Neural progenitor cell (in vitro differentiated cells): ENCODE data around the gene PIP5K1B.

Source experiments
- EZH2 ChIP-seq: fragments of 200-600 bp; sonication (generic); IDR thresholded peaks from 2 replicates; pipeline ENCODE4 v1.6.1; 2017; ENCODE audit warnings: antibody characterized with exemption, mild to moderate bottlenecking, moderate library complexity
- TF ChIP-seq, protein P1 (sequence below): fragments of 200-600 bp; sonication (generic); IDR thresholded peaks from 2 replicates; pipeline ENCODE4 v1.5.1; 2017; ENCODE audit warnings: antibody characterized with exemption, mild to moderate bottlenecking

DNA sequence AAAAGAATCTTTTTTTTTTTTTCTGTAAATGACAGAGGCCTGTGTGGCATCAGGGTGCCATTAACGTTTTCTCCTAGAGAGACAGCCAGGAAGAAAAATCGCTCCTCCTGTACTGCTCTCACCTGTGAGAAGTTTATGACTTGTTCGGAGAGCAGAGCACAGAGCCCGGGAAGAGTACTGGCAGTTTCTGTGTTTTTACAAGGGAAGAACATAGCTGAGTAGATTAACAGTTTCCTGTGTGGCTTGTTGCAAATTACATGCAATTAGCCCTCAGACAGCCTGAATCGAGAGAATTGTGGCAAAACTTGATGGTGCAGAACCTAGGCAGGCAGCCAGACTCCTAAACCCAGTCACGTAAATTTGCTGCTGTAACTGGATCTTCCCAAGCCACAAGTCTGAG lies 276.7 kb downstream of the PIP5K1B start:
- TF ChIP-seq EZH2: no peak
- TF ChIP-seq, protein P1, sequence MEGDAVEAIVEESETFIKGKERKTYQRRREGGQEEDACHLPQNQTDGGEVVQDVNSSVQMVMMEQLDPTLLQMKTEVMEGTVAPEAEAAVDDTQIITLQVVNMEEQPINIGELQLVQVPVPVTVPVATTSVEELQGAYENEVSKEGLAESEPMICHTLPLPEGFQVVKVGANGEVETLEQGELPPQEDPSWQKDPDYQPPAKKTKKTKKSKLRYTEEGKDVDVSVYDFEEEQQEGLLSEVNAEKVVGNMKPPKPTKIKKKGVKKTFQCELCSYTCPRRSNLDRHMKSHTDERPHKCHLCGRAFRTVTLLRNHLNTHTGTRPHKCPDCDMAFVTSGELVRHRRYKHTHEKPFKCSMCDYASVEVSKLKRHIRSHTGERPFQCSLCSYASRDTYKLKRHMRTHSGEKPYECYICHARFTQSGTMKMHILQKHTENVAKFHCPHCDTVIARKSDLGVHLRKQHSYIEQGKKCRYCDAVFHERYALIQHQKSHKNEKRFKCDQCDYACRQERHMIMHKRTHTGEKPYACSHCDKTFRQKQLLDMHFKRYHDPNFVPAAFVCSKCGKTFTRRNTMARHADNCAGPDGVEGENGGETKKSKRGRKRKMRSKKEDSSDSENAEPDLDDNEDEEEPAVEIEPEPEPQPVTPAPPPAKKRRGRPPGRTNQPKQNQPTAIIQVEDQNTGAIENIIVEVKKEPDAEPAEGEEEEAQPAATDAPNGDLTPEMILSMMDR: no peak
